ENCODE results near the gene ADORA1.

Gene ADORA1

DNA sequence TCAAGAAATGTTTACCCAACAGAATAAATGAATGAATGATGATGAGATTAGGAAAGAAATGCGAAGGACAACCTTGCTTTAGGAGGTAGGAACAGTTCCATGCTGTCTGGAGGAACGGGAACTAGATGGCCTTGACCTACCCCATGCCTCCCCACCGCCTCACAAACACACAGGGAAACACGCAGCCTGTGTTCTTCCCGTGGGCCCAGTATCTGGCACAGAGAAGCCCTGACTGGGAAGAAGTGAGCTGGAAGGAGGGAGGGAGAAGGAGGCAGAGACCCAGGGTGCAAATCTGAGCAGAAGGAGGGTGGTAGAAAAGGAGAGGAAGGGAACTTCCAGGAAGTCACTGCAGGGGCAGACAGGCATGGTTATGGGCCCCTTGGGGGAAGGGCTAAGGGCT, 3.5 kb upstream of the ADORA1 start:
- DNase-seq = no peak

DNA sequence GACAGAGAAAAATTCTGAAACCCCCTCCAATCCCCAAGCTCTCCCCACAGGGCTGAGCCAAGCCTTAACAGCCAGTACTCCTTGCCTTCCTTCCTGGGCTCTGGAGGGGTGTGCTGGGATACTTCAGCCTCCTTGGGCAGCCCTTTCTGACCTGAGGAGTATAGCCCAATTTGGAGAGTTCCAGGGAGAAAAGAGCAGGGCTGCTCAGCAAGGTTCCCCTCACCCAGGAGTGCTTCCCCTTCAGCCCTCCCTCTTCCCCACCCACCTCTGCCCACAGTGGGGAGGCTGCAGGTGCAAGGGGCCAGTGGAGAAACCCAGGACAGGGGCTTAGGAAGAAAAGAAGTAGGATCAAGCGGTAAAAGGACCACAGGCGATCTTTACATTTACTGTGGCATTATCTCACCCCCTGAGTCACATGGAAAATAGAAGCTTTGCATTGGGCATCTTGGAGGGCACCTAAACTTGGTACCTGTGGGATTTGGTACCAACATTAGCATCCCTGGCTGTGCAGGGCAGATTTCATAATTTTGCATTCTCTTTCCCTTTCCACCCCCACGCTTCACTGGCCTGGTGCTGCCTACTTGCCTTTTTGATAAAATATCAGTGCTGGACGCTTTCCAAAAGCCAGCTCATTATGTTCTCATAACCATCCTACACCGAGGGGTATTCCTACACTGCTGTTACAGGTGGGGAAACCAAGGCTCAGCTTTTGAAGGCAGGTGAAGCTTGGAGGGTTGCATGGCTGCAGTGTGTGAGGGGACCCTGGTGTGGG, 2.8 kb upstream of the ADORA1 start:
- no peak for DNase-seq

DNA sequence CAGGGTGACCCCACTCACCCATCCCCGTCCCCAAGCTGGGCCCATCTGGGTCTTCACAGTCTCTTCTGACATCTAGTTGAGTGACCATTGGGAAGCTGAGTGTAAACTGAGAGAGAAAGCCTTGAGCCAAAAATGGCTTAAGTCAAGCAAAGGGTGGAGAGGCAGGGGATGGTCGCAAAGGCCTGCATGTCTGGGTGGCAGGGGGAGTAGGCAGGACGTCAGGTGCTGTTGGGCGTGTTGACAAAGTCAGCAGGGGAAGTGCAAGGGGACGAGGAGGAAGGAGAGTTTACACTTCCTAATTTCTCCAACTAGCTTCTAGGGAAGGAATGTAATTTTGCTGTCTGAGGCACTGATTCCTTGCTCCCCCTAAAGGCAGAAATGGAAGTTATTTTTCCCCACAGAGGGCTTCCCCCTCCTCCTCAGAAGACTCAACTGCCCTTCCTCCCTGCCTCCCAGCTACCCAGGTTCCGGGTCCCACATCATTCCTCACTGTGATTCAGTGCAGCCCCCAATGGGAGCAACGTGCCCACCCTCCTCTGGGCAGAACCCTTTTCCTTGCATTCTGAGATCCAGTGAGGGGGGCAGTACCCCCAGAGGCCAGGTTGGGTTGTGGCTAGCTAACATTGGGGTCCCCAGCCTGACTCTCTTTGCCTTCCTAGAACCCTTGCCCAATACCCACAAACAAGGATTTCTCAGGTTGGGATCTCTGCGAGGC, 1.2 kb upstream of the ADORA1 start:
- DNase-seq = peak; percentile 36 to 70

DNA sequence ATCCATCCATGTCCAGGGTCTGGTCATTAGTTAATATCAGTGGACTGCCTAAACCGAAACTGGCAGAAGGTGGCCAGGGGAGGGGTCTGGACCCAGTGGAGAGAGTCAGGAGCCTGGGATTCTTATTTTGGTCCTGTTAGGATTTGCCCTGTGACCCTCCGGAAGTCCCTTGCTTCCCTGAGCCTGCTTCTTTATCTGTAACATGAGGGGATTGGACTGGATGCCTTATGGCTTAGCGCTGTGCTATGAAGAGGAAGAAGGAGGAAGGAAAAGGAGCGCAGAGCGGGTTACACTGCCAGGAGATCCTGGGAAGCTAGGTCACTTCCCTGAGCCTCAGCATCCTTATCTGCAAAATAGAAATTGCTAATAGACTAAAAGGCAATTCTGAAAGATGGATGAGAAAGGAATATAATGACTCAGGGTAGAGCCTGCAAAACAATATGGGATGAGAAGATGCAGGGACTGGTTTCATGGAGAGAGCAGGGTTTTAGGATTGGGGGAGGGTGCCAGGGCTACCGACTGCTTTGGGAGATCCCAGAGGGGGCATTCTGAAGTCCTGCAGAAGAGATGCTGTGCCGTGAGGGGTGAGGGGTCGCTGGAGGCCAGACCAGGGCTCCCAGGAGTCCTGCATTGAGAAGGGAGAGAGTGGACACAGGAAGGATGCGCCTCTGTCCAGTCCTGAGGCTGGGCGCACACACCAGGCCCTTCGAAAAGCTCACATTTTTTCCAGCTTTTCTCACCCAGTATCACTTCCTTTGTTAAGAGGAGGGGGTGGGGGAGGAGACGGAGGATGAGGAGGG, 460 bp upstream of the ADORA1 start:
- DNase-seq = no peak

DNA sequence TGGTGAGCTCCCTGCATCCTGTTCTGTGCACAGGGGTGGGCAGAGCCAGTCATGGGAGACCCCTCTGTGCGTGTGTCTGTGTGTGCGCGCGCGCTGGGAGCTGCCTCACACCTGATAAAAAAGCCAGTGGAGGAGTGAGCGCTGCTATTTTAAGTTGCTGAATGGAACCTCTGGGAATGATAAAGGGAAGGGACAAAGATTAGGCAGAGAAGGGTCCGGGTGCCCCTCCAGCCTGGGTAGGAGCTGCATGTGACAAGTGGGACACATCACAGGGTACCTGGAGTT, 847 bp downstream of the ADORA1 start:
- no peak for DNase-seq

DNA sequence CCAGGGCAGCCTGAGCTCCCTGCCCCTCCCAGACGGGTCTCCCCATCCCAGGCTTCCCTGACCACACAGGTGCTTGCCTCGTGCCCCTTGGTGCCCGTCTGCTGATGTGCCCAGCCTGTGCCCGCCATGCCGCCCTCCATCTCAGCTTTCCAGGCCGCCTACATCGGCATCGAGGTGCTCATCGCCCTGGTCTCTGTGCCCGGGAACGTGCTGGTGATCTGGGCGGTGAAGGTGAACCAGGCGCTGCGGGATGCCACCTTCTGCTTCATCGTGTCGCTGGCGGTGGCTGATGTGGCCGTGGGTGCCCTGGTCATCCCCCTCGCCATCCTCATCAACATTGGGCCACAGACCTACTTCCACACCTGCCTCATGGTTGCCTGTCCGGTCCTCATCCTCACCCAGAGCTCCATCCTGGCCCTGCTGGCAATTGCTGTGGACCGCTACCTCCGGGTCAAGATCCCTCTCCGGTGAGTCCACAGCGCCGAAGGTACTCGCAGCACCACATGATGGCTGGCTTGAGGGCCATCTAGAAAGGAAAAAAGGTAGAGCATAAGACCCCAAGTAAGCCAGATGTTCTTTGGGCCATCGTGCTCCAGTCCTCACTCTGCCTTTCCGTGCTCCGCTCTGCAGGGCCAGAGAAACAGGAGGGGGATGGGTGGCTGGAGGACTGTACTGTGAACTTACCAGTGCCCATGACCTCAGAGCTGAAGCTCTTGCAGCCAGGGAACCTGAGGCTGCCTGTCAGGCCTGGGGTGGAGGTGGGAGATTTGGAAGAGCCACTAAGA, 1.4 kb downstream of the ADORA1 start:
- peak in 1 of 2 donors; percentile 60 for DNase-seq

DNA sequence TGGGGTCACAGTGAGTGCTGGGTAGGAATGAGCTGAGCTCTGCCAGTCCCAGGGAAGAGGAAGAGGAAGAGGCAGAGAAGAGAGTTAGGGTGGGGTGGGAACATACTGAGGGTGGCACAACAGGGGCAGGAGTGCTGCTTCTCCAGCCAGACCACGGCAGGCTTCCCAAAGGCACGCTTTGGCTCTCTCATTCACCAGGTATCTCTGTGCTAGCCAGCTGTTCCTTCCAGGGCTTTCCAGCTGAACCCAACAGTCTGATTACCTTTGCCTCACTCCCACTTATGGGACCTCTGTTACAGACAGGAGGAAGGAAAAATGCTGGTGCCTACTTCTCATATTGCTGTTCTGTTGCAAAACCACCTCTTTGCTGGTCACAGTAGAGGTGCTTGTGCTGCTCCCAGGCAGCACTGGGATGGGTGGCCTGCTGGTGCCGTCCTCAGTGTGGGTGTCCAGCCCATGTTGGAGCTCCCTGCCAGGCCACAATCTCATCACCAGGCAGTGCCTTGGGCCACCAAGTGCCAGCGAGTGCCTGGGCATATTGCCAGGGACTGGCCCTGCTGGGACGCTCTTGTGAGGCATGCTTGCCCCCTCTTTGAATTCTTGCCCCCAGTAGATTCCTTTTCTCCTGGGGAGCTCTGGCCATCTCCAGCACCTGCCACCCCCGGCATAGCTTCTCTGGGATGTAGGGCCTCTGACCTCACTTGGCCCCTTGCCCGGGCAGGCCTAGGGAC, 2.1 kb downstream of the ADORA1 start:
- peak; percentile 86 to 92 for DNase-seq

DNA sequence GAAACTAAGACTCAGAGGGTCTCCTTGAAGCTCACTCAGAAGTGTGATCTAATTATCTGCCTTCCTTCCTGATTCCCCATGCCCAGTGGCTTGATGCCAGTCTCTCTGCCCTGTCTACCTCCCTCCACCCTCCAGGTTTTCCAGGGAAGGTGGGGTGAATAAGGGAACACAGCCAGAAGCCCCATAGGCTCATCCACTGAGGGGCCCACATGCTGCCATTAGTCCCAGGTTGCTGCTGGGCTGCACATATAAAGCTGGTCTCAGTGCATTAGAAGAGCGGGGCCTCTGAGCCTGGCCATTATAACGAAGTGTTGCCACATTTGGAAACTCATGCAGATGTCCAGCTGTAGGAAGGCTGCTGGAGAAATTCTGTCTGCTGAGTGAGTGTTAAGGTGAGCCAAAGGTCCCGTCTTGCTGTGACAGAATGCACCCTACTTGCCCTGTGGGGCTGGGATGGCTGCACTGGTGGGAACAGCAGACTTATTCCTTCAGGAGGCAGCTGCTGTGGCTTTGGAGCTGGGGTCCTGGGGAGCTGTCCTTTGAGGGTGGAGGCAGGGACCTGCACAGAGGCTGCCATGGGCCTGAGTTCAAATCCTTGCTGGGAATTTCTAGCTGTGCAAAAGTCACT, 2.9 kb downstream of the ADORA1 start:
- DNase-seq = no peak

DNA sequence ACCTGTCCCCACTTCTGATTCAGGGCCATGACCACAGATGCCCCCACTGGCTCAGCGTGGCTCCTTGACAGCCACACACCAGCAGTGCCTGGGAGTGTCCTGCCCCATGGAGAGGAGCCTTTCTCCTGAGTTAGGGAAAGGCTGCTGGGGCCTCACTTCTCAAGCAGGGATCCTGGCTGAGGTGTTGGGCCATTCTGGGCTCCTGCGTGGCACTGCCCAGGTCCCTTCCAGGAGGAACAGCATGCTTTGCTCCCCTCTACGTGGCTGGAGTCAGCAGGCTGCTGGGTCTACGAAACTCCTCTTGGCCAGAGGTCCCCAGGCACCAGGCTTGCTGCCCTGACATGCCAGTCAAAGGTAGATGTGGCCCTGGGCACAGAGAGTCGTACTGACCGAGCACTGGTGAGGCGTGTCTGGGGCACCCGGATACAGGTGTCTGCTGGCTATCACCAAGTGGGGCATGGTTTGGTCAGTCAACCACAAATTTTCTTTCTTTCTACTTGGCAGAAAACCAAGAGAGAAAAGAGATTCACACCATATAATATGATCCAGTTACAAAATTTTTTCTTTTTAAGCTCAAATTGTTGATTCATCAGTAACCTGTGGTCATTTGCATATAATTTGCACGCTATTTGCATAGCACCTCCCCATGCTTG, 4.1 kb downstream of the ADORA1 start:
- DNase-seq = no peak

DNA sequence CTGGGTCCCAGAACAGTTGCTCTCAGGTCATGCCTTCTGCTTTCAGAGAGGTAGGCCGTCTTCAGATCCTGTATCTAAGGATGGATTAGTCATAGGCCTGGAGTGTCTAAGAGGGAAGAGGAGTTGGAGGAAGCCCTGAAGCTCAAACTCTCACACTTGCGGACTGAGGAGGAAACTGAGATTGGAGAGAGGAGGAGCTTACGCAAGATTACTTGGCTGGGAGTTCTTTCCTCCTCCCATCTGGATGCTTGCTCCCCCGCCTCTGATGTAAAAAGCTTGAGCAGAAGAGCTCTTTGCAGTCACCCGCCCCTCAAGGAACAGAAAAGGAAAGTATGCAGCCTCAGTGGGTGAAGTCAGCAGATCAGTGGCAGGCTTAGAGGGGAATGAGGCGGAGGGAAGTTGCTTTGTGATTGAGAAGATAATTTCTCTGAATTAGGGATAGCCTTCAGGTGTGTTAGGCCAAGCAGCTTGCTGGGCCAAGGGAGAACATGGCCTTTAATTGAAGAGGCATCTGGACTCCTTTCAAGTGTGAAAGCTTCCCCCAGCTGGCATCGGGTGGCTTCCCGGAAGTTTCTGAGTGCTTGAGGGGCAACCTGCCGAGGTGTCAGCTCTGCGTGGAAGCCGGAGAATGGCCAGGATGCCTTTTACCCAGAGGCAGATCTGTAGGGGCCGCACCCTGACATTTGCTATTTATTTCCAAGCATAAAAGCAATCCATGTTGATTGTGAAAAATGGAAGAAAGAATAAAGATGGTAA, 6.6 kb downstream of the ADORA1 start:
- DNase-seq = peak in 1 of 2 donors; percentile 62

DNA sequence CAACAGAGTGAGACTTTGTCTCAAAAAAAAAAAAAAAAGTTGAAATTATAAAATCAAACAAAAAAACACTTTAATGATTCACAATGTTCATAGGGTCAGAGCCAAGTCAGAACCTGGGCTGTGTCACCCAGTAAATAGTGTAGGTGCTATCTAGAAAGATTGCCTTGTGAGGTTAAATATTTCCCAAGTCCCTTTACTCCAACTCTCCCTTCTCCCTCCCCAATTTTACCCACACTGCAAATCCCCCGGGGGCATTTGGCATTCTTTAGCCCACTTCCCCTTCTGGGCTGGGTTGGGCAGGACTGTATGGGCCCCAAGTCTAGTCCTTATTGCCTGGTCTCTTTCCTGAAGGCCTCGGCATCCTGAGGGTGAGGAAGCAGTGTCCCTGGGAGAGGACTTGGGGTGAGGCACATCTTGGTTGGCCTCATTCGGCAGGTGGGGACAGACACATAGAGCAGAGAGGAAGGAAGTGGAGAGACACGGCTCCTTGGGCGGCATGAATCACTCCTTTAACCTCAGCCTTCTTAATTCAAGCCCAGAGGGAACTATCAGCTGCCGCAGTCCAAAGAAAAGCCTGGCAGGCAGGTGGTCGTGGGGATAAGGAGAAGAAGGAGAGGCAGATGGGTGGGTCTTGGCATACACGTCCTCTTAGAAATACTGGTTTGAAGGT, 8.2 kb downstream of the ADORA1 start:
- DNase-seq = no peak

DNA sequence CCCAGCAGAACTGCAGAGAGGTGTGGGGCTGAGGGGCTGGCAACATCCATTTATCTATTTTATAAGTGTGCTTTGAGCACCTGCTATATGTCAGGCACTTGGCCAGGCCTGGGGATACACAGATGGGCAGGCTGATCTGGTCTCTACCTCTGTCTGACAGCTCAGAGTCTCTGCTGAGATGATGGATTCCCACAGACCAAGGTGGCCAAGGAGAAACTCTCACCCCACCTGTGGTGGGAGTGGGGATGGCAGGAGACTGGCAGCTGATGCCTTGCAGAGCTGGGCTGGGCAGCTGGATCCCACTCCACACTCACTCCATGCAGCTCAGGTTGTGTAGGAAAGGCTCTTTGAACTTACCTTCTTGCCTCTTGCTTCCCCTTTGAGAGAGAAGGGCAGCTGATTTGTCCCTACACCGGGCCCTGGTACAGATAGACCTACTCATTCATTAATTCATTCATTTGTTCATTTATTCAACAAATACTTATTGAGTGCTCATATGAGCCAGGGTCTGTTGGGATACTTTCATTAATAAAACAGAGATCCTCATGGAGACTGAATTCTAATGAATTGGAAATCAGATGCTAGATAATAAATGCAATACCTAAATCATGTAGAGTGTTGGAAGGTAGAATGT, 9.0 kb downstream of the ADORA1 start:
- DNase-seq = no peak

DNA sequence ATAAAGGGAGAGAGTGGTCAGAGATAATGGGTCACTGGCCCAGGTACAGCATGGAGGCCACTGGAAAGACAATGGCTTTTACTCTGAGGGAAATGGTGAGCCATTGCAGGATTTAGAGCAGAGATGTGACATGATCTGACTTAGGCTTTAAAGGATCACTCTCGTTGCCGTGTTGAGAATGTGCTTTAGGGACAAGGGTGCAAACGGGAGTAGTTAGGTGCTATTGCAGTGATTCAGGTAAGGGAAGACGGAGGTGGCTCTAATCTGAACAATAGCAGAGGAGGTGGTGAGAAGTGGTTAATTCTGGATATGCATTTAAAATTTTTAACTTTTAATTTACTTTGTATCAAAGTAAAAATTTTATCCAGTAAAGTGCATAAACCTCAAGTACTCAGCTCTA, 9.8 kb downstream of the ADORA1 start:
- no peak for DNase-seq

DNA sequence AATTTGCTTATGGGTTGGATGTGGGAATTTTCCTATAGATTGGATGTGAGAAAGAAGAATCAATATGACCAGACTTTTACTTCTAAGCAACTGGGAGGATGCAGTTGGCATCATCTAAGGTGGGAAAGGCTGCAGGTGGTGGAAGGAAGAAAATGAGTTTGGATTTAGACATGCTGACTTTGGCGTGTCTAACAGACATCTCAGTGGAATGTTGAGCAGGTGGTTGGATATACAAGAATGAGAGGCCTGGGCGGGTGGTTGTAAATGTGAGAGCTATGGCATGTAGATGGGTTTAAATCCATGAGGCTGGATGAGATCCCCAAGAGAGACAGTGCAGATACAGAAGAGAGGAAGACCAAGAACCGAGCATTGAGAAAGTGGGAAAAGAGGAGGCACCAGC, 10.5 kb downstream of the ADORA1 start:
- DNase-seq = no peak

DNA sequence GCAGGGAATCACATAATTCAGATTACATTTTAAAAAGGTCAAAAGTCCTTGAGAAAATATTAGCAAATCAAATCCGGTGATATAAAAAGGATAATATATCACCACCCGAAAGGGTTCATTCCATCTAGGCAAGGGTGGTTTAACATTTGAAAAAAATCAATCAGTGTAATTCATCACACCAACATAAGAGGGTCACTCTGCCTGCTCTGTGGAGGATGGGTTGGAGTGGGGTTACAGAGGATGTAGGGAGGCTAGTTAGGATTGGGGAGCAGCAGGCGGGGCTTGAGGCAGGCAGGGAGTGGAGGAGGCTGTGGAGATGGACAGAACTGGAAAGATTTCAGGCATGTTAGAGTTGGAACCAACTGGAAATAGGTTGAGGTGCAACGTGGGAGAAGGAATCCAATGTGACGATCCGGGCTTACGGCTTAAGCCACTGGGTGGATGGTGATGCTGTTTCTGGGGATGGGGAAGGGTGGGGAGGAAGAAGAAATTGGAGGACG, 12.5 kb downstream of the ADORA1 start:
- DNase-seq = no peak

DNA sequence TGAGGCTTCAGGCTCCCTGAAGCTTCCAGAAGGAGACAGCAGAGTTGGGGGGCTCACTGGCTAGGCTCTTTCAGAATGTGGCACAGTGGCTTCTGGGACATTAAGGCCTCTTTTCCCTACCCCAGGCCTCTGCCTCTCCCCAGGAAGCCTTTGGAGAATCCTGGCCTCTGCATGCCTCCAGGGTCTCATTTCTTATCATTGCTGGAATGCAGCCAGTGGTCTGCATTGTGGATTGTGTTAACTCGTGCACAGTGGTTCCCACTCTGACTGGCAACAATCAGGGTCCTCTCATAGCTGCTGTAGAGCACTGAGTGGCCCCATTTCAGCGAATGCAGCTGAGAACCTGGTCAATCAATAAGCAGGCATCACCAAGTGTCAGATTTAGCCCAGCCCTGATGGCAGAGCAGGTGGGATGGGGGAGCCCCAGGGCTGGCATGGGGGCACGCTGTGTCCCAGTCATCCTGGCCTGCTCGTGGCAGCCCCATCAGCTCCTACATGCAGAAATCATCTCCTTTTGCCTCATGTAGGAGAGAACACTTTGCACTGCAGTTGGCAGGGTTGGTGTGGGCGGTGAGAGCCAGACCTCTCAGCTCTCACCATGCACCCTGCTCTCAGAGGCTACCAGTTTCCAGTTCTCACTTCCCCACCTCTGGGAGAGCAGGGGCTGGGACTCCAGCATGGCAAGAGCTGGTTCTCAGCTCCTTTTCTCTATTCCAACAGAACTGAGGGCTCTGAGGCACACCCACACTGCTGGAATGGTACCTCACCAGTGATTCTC, 13.4 kb downstream of the ADORA1 start:
- no peak for DNase-seq

DNA sequence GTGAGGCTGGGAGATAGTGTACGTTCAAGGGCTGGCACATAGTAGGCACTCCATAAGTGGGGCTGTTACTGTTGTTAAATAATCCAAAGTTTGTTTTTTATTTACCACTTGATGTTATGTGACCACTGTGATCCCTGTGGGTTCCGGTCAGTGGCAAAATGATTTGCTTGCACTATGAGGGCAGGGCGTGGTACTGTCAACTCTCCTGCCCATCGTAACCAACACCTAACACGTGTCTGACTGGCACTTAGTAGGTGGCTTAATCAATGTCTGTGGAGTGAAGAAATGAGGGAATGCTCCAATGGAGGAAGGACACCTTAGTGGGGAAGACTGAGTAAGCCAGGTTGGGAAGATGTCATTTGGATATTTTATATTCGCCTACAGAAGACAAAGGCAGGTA, 14.6 kb downstream of the ADORA1 start:
- DNase-seq = no peak

DNA sequence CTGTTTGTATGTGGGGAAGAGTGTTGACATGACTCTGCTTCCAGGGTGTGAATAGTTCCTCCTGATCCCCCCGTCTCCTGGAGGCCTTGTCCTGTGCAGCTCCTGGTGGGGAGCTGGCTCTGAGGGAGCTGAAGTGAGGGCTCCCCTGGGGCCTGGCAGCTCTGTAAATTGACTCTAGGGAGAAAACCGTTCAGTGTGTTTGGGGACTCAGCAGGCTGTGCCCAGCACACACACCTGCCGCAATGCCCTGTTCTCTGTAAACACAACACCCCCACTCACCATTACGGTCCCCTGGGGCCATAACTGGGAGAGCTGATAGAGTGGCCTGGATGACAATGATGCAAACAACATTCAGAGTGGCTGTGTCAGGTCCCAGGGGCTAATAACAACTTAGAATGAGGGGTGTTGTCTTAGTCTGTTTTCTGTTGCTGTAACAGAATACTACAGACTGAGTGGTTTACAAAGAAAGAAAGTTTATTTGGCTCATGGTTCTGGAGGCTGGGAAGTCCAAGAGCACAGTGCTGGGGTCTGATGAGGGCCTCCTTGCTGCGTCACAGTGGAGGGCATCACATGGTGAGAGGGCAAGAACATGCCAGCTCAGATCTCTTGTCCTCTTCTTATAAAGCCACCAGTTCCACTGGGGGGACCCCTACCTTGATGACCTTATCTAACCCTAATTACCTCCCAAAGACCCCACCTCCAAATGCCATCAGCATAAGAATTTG, 15.3 kb downstream of the ADORA1 start:
- DNase-seq = no peak
